GM21423 (cell line): ENCODE data around the gene IL1RAPL1.

ENCODE experiments used
- ATAC-seq: cut with Tn5 transposase; IDR thresholded peaks from one replicate; pipeline ENCODE4 v1.9.1; 2021; ENCODE audit warnings: mild to moderate bottlenecking, moderate library complexity; ENCODE audit not compliant: unreplicated experiment

Gene IL1RAPL1

DNA sequence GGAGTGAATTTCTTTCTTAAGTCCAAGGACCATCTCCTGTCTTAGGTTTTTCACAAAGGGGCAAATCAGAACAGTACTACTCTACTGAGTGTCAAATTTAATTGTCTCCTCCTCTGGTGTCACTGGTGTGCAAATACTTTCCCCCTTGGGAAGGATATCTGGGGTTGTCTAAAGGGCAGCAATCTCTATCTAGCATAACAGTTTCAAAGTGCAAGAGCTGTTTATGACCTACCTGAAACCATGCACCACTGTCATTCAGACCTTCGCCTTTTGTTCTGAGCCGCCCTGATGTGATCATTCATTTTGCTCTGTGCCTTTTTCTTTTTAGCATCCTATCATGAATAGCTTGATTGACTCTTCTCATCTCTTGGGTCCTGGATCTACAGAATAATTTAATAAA is 39.3 kb downstream of the IL1RAPL1 start:
- no peak for ATAC-seq

DNA sequence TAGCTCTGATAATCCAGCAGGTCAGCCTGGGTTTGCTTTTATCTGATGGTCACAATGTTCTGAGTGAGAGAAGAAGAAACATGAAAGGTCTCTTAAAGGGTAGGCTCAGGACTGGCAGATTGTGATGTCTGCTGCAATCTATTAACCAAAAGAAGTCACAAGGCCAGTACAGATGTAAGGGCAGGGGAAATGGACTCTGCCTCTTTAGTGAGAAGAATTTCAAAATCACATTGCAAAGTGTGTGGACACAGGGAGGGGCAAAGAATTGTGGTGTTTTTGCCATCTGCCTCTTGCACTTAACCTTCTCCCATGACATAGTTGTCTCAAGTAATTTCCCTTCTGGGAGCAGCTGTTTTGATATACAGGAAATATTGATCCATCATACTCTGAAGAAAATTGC is 40.9 kb downstream of the IL1RAPL1 start:
- no peak for ATAC-seq

DNA sequence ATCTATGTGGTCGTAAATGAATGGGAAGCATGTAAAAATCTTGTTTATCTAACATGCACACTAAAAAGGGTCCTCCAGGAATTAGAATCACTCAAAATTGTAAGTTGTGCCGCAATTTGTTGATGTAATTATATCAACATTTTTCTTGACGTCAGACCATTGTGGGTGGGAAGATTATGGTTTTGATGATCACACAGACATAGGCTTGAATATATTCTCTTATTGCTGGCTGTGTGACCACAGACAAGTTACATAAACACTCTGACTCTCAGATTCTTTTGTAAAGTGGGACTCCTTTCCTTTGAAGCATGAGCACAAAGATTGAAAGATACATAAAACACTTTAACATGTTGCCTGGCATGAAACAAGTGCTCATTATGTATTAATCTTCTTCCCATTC is 51.5 kb downstream of the IL1RAPL1 start:
- no peak for ATAC-seq

DNA sequence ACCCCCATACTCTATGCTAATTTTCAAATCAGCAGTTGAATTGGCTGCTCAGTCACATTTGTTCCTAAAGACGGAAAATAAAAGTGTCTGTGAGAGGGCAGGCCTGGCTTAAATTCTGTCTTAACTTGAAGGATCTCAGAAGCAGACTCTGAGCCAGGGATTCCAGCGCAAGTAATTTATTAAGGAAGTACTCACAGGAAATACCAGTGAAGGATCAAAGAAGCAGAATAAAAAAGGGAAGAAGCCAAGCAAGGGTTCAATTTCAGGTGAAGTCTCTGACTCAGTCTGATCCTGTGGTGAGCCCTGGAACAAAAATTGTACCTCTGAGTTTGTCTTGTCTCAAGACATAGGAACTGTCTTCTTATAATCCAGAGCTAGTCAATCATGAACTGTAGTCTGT is 52.2 kb downstream of the IL1RAPL1 start:
- no peak for ATAC-seq

DNA sequence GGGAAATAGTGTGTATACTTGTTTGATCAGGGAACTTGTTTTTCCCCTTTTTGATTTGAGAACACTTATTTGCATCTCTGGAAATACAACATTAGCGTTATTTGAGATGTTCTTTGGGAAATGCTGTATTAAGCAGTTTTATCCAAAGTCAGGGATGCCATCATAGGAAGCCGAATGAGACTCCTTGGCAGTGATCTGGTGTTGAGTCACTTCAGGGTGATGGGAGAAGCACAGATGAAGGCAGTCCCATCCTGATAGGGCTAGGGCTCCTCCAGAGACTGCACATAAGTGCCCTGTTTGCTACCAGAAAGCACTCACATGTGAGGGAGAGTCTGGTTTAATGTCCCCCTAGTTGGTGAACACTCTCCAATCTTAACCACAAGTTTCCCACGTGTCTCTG is 62.3 kb downstream of the IL1RAPL1 start:
- ATAC-seq, result no peak

DNA sequence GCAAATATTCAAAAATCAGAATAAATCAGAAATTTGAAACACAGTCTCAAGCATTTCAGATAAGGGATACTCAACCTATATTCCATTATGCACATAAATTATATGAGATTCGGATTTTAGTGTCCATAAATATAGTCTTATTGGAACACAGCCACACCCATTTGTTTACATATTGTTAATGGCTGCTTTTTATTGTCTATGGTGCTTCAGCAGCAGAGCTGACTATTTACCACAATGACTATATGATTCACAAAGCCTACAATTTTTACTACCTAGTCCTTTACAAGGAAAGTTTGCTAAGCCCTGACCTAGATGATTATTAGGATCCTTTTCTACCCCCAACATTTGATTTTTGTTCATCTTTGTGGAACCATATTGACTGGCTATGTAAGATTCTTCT is 63.9 kb downstream of the IL1RAPL1 start:
- ATAC-seq, result no peak

DNA sequence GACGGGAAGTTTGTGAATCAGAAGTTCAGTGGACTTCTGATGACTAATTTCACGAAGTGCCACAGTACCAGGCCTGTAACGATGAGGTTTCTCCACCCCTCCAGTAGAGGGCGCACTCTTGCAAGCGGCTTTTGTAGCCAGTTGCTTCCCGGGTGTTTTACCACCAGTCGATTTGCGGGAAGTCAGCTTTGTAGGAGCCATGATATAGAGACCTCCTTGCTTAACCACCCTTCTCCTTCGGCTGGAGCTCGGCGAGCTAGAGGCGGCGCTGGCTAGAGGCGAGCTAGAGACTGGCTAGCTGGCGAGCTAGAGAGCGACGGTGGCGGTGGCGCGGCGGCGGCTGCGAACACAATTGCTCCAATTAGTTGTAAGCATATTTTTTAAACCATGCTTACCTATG is 72.0 kb downstream of the IL1RAPL1 start:
- ATAC-seq, result no peak

DNA sequence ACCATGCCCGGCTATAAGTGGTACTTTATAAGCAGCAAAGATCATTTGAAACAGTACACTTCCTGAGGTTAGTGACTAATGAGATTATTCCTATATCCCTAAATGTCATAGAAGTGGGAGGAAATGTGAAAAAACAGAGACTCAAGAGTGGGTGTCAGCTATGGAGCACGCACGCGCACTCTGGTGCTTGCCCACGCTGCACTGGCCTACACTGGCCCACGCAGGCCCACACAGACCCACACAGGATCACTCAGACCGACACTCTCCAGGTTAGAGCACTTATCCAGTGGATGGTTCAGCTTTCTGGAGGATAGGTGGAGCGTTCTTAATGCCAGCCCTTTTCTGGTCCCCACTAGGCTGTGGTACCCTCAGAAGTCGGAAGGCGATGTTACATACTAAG is 78.5 kb downstream of the IL1RAPL1 start:
- ATAC-seq, result no peak

DNA sequence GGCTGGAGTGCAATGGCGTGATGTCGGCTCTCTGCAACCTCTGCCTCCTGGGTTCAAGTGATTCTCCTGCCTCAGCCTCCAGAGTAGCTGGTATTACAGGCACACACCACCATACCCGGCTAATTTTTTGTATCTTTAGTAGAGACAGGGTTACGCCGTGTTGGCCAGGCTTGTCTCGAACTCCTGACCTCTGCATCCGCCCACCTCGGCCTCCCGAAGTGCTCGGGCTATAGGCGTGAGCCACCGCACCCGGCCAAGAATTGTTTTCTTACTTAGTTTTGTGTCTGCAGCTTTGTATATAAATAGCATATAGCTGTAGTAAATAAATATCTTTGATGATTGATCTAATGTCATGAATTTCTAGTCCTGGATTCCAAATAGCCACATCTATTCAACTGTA is 81.1 kb downstream of the IL1RAPL1 start:
- ATAC-seq, result no peak

DNA sequence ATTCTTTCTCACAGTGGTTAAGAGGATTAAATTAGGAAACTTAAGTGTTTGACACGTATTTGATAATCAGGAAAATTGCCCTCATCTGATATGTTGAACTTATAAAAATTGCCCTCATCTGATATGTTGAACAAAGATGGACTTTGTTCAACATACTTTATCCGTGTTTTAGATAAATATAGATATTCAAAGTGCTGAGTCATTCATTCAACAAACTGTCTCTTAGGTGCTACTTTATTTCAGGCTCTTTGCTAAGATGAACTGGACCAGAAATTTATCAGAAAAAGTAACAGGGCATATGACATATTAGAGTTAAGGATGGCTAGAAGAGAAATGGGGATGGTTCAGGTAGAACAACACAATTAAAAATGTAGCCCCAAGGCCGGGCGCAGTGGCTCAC is 81.7 kb downstream of the IL1RAPL1 start:
- no peak for ATAC-seq

DNA sequence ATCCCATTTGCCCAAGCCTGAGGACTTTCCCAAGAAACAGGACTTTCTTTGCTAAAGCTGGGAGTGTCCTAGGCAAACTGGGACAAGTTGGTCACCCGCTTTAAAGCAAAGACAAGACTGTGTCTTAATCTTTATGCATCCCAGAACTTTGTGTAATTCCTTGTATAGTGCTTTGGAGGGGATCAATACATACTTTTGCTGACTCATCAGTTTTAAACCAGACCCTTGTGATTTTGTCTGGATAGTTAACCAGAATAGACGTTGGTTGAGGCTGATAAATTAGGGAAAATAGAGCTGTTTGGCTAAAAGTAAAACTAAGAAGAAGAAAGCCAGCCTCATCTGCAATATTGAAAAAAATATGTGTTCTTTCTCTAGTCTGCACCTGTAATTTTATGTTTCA is 82.8 kb downstream of the IL1RAPL1 start:
- ATAC-seq, result no peak

DNA sequence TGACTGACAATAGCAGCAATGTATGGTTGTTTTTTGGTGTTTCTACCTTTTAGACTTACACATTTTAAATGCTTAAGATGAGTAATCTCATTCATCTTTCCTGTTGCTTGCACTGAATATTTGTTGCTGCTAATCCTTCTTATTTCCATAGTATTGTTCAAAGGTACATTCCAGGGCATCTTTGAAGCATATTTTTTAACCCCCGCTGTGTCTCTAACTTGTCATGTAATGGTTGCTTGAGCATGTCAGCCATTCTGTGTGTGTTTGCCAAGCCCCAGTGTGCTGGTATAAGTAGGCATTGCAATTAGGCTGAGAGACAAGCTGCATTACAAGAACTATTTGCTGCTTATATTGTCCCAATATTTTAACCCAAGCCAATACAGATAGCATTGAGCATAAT is 87.9 kb downstream of the IL1RAPL1 start:
- no peak for ATAC-seq

DNA sequence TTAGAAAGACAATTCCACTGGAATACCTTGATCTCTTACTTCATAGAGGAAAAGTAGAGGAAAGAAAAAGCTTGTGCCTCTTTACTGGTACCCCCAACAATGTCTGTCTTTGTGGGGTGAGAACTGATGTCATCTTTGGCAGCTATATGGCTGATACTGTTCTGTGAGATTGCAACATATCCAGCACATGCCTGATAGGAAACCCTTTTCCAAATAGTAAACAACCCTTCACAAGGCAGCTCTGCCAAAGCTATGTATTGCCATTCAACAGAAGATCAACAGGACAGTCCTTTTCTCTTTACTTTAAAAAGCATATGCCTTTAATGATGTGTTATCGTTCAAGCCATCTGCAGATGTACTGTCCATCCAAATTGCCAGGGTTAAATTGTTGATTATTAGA is 105.9 kb downstream of the IL1RAPL1 start:
- ATAC-seq, result no peak

DNA sequence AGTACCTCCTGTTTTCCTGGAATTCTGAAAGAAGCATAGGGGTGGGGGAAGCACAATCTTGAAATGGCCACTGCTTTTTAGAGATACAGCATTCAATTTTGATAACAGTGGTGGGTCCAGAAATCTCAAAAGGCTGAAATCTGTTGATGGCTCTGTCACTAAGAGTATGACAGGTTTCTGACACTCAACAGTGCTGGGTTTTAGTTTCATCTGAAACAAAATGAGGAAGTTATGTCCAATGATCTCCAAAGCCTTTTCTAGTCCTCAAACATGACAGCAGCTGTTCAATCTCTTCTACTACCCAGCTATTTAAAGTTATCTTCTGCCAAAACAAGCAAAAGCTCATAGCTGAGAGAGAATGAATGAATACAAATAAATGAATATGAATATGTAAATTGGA is 110.5 kb downstream of the IL1RAPL1 start:
- no peak for ATAC-seq

DNA sequence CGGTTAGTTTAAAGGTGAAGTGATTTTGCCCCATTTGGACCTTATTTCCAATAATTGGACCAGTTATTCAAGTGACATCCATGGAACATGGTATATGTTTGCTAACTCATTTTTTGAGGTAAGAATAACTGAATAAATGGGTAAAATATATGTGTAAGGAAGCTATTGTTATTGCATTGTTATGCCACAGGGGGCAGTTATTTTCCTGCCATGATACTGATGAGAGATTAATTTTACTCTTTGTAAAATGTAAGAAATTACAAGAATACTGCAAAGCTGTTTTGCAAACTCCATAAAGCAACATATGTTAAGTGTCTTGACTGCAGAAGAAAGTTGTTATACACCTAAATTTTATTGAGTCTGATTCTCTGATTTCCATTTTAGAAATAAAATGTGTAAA is 114.0 kb downstream of the IL1RAPL1 start:
- ATAC-seq, result no peak

DNA sequence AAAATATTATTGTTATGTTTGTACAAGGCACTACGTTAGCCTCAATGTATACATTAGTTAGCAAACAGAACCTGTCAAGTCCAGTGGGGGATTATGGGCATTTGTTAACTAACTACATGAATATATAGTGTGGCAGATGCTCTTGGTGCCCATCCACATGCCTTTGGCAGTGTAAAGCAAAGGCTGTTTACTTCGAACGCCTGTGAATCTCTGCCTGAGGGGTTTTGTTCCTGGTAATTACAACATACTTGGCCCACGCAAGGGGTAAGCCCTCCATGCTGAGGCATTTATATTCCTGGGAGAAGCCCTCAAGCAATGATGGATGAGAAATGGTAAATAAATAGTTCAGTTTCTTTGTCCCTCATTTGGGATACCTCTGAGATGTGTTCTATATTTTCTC is 119.7 kb downstream of the IL1RAPL1 start:
- ATAC-seq, result no peak

DNA sequence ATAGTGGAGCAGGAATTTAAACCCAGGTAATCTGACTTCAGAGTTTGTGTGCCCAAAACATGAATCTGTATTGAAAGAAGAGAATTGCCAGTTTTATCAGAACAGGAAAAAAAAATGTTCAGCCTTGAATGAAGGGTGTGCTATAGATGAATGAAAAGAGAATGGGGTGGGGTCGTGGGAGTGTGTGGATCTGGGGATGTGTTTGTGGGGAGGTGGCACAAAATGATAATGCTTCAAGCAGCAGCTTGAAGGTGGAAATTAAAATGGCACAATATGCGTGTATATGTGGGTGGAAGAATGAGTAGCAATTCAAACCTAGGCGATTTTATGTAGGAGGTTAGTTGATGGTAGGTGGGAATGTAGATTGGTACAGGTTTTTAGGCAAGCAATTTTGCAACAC is 122.2 kb downstream of the IL1RAPL1 start:
- no peak for ATAC-seq

DNA sequence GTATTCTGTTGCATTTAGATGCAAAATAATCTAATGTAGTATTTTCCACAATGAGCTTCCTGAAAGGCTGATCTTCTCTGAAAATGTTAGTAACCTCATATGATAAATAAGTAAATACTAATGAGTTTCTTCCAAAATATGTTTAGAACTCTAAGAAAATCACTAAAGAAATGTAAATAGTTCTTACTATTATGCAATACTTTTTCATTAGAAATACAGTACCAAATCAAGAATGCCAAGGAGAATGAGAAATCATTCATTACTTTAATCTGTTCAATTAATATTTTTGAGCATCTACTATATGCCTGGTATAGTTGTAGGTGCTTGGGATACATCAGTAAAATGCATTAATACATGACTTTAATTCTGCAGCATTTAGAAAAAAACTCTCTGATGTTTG is 130.6 kb downstream of the IL1RAPL1 start:
- ATAC-seq, result no peak

DNA sequence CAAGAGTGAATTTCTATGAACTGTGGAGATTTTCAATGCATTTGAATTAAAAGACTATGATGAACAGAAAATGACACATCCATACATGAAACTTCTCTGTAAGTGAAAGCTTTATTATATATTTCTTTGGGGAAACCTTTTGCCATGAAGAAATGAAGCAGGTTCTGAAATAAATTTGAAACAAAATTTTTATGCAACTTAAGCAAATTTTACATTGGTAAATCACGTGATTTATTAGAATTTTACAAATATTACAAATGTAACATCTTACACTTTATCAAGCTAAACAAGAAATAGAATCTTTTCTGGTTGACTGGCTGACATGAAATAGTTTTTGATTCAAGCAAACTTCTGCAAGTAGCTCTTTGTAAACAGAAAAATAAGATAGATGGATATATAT is 131.2 kb downstream of the IL1RAPL1 start:
- no peak for ATAC-seq

DNA sequence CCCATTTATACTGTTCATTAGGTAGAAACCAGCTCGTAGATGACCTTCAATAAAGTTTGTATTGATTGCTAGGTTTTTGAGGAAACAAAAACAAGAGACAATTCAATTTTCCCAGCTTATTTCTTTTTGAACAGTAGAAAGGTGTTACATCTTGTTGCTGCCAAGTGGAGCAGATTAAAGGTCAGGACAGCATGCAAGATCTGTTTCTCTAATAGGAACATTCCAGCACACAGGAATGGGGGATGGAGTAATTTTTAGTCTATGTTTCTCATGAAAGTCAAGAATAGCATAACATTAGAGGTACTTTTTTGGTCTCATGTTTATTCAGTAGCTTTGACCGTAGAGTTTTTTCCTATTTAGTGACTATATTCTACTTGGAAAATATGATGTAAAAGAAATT is 132.4 kb downstream of the IL1RAPL1 start:
- ATAC-seq, result no peak

DNA sequence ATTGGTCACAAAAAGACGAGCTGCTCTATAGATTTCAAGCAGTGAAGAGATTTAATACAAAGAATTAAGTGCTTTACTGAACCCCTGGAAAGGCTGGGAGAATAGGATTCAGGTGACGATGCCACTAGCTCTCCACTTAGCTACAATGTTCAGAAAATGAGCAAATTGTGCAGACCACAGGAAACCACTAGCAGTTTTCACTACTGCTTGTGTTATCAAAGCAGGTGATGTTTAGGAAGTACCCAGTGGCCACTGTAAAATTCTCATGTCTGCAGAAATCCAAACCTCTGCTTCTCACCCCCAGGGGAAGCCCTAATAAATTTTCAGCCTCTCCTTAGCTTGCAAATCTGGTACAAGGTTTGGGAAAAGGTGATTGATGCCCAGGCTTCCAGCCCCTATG is 165.1 kb downstream of the IL1RAPL1 start:
- no peak for ATAC-seq

DNA sequence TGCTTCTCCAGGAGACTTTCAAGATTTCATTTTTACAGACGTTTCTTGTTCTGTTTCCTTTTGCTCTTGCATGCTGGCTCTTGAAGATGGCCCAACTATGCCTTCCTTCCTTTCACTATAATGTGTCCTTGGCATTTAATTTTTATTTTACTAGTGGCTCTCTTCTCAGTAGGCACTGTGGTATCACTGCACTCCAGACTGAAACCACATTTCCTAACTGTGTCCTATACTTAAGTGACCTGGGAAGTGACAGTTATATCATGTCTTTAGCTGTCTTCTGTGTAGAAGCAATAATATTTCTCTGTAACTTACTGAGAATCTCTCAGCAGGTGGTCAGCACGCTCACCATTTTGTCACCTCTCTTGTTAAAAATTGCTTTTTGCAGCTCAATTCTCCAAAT is 168.9 kb downstream of the IL1RAPL1 start:
- ATAC-seq, result no peak

DNA sequence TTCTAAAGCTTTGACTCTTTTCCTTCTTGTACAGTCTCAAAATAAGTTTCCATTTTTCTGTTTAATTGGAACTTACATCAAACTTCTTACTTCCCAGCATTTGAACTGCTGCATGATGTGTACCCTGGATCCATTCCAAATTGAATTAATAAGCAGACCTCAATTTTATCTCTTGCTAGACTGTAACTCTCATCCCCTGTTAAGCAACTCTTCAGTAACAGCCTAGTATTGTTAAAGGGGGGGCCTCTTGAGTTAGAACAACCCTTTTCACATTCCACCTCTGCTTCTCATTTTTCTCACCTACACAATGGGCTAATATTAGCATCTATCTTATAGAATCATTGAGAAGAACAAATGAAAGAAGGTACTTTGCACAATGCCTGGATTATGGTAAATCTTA is 169.4 kb downstream of the IL1RAPL1 start:
- ATAC-seq, result no peak

DNA sequence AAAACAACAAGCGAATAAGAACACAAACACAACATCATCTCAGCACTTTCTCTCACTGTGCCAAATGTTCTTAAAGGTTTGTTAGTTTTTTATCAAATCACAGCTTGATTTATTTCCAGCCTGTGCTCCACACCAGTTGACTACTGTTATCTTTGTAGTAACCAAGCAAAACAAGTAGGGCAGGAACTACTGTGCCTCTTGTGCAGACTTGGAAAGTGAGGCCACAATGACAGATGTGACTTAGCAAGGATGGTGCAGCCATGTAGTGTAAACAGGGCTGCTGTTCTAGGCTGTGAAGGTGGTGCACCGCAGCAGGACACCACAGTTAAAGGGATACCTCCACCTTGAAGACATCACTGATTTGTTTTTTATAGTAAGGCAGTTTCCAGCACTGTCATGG is 170.0 kb downstream of the IL1RAPL1 start:
- no peak for ATAC-seq
